Measurements from ENCODE around the gene PRKCA.

PRKCA gene

DNA sequence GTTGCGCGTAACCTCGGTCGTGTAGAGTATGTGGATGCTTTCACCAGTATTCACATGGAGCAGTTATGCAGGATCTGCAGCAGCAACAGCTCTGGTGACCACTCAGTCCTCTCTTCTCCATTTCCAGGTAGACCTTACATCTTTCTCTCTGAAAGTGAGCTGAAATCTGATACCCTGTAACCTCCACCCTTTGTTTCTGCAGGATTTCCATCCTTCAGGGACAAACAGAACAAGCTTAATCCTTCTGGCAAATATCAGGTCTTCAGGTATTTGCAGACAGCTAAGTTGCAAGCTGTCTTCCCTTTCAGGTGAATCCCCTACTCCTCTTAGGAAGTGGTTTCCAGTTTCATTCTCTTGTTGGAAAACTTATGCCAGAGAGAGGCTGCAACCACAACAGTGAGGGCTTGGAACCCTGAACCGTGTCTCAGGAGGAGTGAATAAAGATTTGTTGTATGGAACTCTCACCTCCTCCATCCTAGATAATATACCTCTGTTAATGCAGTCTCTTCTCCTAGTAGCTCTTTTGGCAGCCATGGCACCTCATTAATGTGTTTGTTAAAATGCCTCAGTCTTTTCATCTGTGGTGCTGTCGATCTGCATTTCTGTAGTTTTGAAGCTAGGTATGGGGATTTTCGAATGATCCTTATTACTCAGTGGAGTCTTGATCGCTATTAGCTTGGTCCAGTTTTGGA, 172.5 kb downstream of the PRKCA start:
- Histone ChIP-seq H3K27ac (replicated peaks) (no peak overlapping the region), H3K27me3 (ENCODE audit: insufficient read depth, poor library complexity, severe bottlenecking) (no peaks in the 10 kb centered on the region), H3K4me3 (replicated peaks; ENCODE audit: insufficient read depth, low read length) (no peak overlapping the region)
- TF ChIP-seq REST (IDR thresholded peaks at IDR 0.05; ENCODE audit: insufficient replicate concordance, low read depth), result no peak
- no peak for DNase-seq (ENCODE audit: low read depth in 1 of 2, low spot score in 1 of 2)

DNA sequence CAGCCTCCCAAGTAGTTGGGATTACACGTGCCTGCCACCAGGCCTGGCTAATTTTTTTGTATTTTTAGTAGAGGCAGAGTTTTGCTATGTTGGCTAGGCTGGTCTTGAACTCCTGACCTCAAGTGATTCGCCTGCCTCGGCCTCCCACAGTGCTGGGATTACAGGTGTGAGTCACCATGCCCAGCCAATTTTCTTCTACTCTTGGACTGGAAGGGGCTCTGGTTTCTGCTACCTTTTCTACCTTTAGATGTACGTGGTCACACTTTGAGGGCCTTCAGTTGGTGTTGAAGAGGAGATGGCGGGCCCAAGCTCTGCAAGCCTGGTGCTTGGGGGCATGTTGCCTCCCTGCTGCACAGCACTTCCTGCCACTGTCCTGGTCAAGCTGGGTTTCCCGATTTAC, 173.6 kb downstream of the PRKCA start:
- no peak overlapping the region for H3K27ac ChIP-seq (replicated peaks)
- H3K27me3 ChIP-seq (ENCODE audit: insufficient read depth, poor library complexity, severe bottlenecking), result no peaks in the 10 kb centered on the region
- TF ChIP-seq GABPA (IDR thresholded peaks at IDR 0.05; ENCODE audit: low read depth) (no peak), REST (IDR thresholded peaks at IDR 0.05; ENCODE audit: insufficient replicate concordance, low read depth) (no peak), POLR2AphosphoS5 (IDR thresholded peaks at IDR 0.05; ENCODE audit: low read depth) (no peak), SPI1 (IDR thresholded peaks at IDR 0.05; ENCODE audit: borderline replicate concordance, low read depth) (no peak), CTCF (IDR thresholded peaks at IDR 0.05; ENCODE audit: insufficient read depth, low read length) (no peak)
- no peak for DNase-seq (ENCODE audit: low read depth in 1 of 2, low spot score in 1 of 2)
- H3K4me3 ChIP-seq (replicated peaks; ENCODE audit: insufficient read depth, low read length), result no peak overlapping the region

DNA sequence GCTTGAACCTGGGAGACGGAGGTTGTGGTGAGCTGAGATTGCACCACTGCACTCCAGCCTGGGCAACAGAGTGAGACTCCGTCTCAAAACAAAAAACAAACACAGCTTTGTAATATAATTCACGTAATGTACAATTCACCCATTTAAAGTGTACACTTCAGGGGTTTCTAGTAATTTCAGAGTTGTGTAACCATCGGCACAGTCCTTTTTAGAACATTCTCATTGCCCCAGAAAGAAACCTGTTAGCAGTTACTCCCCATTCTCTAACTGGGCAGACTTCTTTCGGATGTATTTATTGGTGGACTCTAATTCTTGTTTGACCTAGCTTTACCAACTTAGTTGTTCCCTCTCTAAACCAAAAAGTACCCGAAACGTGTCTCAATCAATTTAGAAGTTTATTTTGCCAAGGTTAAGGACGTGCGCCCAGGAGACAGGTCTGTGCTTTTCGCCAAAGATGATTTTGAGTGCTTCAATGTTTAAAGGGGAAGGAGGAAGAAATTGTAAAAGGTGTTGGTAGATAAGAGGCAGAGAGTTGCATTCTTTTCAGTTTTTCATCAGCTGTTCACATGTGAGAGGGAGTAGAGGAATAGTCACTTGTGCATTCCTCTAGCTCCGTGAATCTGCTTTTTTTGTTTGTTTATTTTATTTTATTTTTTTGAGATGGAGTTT, 175.3 kb downstream of the PRKCA start:
- no peak for TF ChIP-seq POLR2AphosphoS5 (IDR thresholded peaks at IDR 0.05; ENCODE audit: low read depth)
- no peak for TF ChIP-seq REST (IDR thresholded peaks at IDR 0.05; ENCODE audit: insufficient replicate concordance, low read depth)
- no peak for TF ChIP-seq SPI1 (IDR thresholded peaks at IDR 0.05; ENCODE audit: borderline replicate concordance, low read depth)
- no peak for TF ChIP-seq CTCF (IDR thresholded peaks at IDR 0.05; ENCODE audit: insufficient read depth, low read length)
- TF ChIP-seq GABPA (IDR thresholded peaks at IDR 0.05; ENCODE audit: low read depth), result no peak
- Histone ChIP-seq H3K27ac (replicated peaks) (no peak overlapping the region), H3K4me3 (replicated peaks; ENCODE audit: insufficient read depth, low read length) (no peak overlapping the region), H3K27me3 (ENCODE audit: insufficient read depth, poor library complexity, severe bottlenecking) (no peaks in the 10 kb centered on the region)
- no peak for DNase-seq (ENCODE audit: low read depth in 1 of 2, low spot score in 1 of 2)

Data from HL-60 (cell line).